Ascending aorta (tissue), 2 donors: ENCODE results near the gene LMNTD1. TPM values are rescaled to one million over a fixed set of nuclear protein-coding genes. Genes with fewer than 3 reads are reported as not detected.

Experiments used
- DNase-seq, 2 donors: peaks; one replicate each; pipeline ENCODE4 v3.0.0-alpha.2; 2019; ENCODE audit warnings: low spot score in 2 of 2
- H3K27ac ChIP-seq, 2 donors: fragments of 200-600 bp; sonication (generic); one replicate each; pipeline ENCODE4 v1.5.1; 2016 to 2017; ENCODE audit warnings: mild to moderate bottlenecking in 1 of 2
- H3K27me3 ChIP-seq: fragments of 200-600 bp; sonication (generic); one replicate; pipeline ENCODE4 v1.5.1; 2017
- H3K36me3 ChIP-seq, 2 donors: fragments of 200-600 bp; sonication (generic); one replicate each; pipeline ENCODE4 v1.5.1; 2016
- H3K4me1 ChIP-seq, 2 donors: fragments of 200-600 bp; sonication (generic); one replicate each; pipeline ENCODE4 v1.5.1; 2016 to 2017; ENCODE audit warnings: mild to moderate bottlenecking in 1 of 2
- H3K4me3 ChIP-seq, 2 donors: fragments of 200-600 bp; sonication (generic); one replicate each; pipeline ENCODE4 v1.5.1; 2016 to 2017; ENCODE audit warnings: mild to moderate bottlenecking in 1 of 2
- H3K9me3 ChIP-seq, 2 donors: fragments of 200-600 bp; sonication (generic); one replicate each; pipeline ENCODE4 v1.5.1; 2016
- intact Hi-C: fragments of 100-400 bp; cut with DNase I; formaldehyde crosslinking; loops from one replicate; pipeline ENCODE4 v1.15.1; 2023
- total RNA-seq: library from RNA; depleted of rRNA; stranded (reverse); fragments of >200 nt; gene quantifications from one replicate; pipeline ENCODE4 v1.1.0, GENCODE V29; 2016
- TF ChIP-seq, protein P1 (sequence below), 3 experiments: fragments of 200-600 bp in 2 of 3; fragments of 450-650 bp in 1 of 3; sonication (generic) in 2 of 3; IDR thresholded peaks; one replicate each; pipeline ENCODE4 v1.5.1; 2016 to 2019; ENCODE audit warnings: antibody characterized with exemption in 3 of 3, mild to moderate bottlenecking in 1 of 3, moderate library complexity in 1 of 3

The LMNTD1 gene
- total RNA-seq, 1 donor from 2014 or later, result not detected

- intact Hi-C loops, result no loop called here
- no peak overlapping the region for H3K27ac ChIP-seq
- TF ChIP-seq, protein P1, sequence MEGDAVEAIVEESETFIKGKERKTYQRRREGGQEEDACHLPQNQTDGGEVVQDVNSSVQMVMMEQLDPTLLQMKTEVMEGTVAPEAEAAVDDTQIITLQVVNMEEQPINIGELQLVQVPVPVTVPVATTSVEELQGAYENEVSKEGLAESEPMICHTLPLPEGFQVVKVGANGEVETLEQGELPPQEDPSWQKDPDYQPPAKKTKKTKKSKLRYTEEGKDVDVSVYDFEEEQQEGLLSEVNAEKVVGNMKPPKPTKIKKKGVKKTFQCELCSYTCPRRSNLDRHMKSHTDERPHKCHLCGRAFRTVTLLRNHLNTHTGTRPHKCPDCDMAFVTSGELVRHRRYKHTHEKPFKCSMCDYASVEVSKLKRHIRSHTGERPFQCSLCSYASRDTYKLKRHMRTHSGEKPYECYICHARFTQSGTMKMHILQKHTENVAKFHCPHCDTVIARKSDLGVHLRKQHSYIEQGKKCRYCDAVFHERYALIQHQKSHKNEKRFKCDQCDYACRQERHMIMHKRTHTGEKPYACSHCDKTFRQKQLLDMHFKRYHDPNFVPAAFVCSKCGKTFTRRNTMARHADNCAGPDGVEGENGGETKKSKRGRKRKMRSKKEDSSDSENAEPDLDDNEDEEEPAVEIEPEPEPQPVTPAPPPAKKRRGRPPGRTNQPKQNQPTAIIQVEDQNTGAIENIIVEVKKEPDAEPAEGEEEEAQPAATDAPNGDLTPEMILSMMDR (IDR thresholded peaks at IDR 0.05), result no peak
These were observed 17.3 kb upstream of the LMNTD1 start for GRCh38 chr12:25570418-25570817.

GRCh38 chr12:25566202-25566949, 13.3 kb upstream of the LMNTD1 start:
- H3K27ac ChIP-seq, result no peak overlapping the region
- no peaks in the 10 kb centered on the region for H3K36me3 ChIP-seq
- H3K9me3 ChIP-seq, result peaks cover 0 to 3% of the 10 kb centered on the region in 2 donors
- TF ChIP-seq, protein P1 (IDR thresholded peaks at IDR 0.05), result no peak
- no peaks in the 10 kb centered on the region for H3K27me3 ChIP-seq
- no peaks in the 10 kb centered on the region for H3K4me1 ChIP-seq
- no peak overlapping the region for H3K4me3 ChIP-seq
- DNase-seq, result no peak
- intact Hi-C loops, result no loop called here

More at GRCh38 chr12:25570418-25570817, 17.3 kb upstream of the LMNTD1 start:
- Histone ChIP-seq H3K9me3 (peaks cover 0 to 3% of the 10 kb centered on the region in 2 donors), H3K4me3 (no peak overlapping the region), H3K27me3 (no peaks in the 10 kb centered on the region), H3K4me1 (no peaks in the 10 kb centered on the region), H3K36me3 (no peaks in the 10 kb centered on the region)
- no peak for DNase-seq

DNA sequence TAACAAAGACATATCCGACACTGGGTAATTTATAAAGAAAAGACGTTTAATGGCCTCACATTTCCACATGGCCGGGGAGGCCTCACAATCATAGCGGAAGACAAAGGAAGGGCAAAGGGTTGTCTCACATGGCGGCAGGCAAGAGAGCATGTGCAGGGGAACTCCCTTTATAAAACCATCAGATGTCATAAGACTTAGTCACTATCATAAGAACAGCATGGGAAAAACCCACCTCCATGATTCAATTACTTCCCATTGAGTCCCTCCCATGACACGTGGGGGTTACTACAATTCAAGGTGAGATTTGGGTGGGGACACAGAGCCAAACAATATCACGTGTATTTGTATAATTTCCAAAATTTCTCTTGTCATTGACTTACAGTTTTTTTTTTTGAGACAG, 5.5 kb upstream of the LMNTD1 start:
- Histone ChIP-seq H3K4me3 (no peak overlapping the region), H3K9me3 (no peaks in the 10 kb centered on the region)
- no peak for DNase-seq

GRCh38 chr12:25557830-25558436, 4.8 kb upstream of the LMNTD1 start:
- no peaks in the 10 kb centered on the region for H3K9me3 ChIP-seq
- no peak for DNase-seq
- TF ChIP-seq, protein P1 (IDR thresholded peaks at IDR 0.05), result no peak
- intact Hi-C loops, result no loop called here
- H3K27me3 ChIP-seq, result no peaks in the 10 kb centered on the region
- no peak overlapping the region for H3K4me3 ChIP-seq
- H3K36me3 ChIP-seq, result no peaks in the 10 kb centered on the region
- H3K27ac ChIP-seq, result no peak overlapping the region
- H3K4me1 ChIP-seq, result no peaks in the 10 kb centered on the region

More for the DNA sequence above, 5.5 kb upstream of the LMNTD1 start:
- H3K27ac ChIP-seq, result no peak overlapping the region
- no peaks in the 10 kb centered on the region for H3K4me1 ChIP-seq
- H3K36me3 ChIP-seq, result no peaks in the 10 kb centered on the region
- no peaks in the 10 kb centered on the region for H3K27me3 ChIP-seq
- TF ChIP-seq, protein P1 (IDR thresholded peaks at IDR 0.05), result no peak
- intact Hi-C loops, result no loop called here

GRCh38 chr12:25556153-25556552, 3.1 kb upstream of the LMNTD1 start:
- no peak for DNase-seq
- Histone ChIP-seq H3K27ac (no peak overlapping the region), H3K4me1 (no peaks in the 10 kb centered on the region), H3K9me3 (no peaks in the 10 kb centered on the region), H3K36me3 (no peaks in the 10 kb centered on the region), H3K27me3 (no peaks in the 10 kb centered on the region), H3K4me3 (no peak overlapping the region)
- intact Hi-C loops, result no loop called here
- TF ChIP-seq, protein P1 (IDR thresholded peaks at IDR 0.05), result no peak
